GM08714 (cell line): ENCODE results near the gene ANKRD17.

Source experiments
- H3K4me3 ChIP-seq: fragments of 200-500 bp; sonication (Bioruptor generic); 2 replicates; pipeline ENCODE4 v1.5.1; 2014; ENCODE audit warnings: mild to moderate bottlenecking, low read length, inconsistent platforms
- ZNF274 ChIP-seq: IDR thresholded peaks from 2 replicates; pipeline ENCODE4 v1.6.1; 2012; ENCODE audit warnings: mild to moderate bottlenecking, low read depth, low read length

Gene ANKRD17

DNA sequence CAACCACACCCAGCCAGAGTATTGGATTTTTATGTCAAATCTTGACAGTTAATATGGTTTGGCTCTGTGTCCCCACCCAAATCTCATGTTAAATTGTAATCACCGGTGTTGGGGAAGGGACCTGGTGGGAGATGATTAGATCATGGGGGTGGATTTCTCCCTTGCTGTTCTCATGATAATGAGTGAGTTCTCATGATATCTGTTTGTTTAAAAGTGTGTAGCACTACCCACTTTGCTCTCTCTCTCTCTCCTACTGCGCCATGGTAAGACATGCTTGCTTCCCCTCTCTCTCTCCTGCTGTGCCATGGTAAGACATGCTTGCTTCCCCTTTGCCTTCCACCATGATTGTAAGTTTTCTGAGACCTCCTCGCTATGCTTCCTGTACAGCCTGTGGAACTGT lies 102.2 kb downstream of the ANKRD17 start:
- no peak overlapping the region for H3K4me3 ChIP-seq
- no peak for TF ChIP-seq ZNF274

DNA sequence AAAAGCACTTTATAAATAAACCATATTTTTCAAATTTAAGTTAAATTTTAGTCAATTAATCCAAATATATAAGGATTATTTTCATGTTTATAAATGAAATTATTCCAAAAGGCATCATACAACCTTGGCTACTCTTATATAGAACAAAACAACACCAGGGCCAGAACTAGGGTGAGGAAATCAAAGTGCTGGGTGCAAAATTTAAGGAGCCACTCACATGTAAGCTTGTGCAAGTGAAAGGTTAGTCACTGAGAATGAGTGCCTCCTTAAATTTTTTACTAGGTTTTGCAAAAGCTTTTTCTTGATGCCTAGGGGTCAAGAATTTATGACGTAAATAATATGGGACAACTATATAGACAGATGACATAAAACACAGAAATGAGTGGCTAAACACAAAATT lies 105.7 kb downstream of the ANKRD17 start:
- TF ChIP-seq ZNF274 = no peak
- H3K4me3 ChIP-seq = no peak overlapping the region

DNA sequence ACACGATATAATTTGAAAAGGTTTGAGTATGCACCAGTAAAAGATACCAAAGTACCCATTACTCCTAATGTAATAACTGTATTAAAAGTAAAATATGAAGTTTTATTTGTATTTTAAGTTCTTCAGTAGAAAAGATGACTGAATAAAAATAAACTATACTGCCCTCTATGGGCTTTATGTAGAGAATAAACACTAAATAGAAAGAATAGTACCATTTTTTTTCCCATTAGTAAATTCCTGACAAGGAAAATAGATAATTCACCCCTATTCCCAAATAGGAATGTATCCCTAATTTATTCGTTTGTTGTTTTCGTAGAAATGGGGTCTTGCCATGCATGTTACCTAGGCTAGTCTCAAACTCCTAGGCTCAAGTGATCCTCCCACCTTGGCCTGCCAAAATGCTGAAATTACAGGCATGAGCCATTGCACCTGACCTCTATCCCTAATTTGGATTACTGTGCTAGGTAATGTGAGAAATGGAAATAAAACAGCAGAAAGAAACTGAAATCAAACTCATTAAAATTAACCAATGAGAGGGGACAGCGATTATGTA lies 115.5 kb downstream of the ANKRD17 start:
- H3K4me3 ChIP-seq = no peak overlapping the region
- no peak for TF ChIP-seq ZNF274

DNA sequence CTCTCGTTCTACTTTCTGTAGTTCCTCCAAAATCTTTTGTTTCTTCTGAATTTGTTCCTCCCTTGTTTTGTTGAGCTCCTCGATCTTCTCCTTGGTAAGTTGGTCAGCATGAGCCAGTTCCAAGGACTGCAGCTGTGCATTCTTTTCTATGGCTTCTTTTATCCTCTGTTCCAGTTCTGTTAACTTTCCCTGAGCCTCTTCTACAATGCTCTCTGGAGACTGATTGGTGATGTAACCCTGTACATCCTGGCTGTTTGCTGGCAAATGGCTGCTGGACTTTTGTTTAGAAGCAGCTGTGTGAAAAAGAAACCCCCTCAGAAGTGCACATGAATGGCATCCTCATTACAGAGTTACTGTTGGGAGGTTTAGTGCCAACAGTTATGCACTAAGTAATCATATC lies 118.6 kb downstream of the ANKRD17 start:
- no peak overlapping the region for H3K4me3 ChIP-seq
- no peak for TF ChIP-seq ZNF274

DNA sequence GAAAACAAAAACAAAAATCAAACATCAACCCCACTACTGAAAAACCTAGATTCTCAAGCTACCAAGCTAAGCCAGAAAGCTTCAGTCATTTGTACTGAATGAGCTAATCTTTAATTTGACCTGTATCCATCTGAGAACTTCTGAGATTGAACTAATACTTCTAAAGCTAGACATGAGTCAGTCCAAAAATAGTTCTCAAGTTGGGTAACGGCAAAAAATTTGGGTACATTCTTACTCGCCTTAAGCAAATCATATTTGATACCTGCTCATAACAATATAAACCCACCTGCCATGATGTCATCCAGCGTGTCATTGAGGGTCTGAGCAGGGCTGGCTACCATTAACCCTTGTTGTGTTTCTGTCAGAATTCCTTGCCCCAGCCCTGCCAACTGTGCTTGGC lies 119.4 kb downstream of the ANKRD17 start:
- no peak for TF ChIP-seq ZNF274
- no peak overlapping the region for H3K4me3 ChIP-seq

DNA sequence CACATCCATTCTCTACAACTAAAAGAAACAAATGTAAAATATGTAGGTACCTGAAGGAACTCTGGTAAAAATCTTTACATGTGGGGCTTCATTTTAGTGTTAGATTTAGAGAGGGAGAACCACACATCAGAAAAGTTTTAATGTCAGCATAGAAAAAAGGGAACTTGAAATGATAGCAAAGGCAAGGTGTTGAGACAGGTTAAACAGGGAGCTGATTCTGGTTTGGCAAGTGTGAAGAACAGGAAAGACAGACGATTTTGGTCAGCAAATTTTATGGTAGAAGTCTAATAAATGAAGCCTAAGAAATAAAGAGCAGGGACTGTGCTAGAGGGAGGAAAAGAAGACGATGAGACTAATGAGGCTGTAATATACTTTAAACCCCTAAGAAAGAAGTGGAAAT lies 121.5 kb downstream of the ANKRD17 start:
- no peak for TF ChIP-seq ZNF274
- no peak overlapping the region for H3K4me3 ChIP-seq

DNA sequence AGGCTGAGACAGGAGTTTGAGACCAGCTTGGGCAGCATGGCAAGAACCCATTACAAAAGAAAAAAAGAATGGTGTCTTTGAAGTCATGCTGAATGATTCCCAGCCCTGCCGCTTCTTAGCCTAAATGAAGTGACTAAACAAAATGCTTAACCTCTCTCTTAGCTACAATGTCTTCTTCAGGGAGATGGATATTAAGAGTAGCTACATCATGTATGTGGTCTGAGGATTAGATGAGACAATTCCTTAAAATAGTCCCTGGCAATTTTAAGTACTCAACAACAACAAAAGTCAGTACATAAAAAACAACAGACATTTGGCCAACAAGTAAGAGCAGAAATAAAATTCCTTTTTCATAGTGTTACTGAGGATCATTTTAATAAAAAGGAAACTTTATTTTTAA lies 124.8 kb downstream of the ANKRD17 start:
- no peak overlapping the region for H3K4me3 ChIP-seq
- TF ChIP-seq ZNF274 = no peak

DNA sequence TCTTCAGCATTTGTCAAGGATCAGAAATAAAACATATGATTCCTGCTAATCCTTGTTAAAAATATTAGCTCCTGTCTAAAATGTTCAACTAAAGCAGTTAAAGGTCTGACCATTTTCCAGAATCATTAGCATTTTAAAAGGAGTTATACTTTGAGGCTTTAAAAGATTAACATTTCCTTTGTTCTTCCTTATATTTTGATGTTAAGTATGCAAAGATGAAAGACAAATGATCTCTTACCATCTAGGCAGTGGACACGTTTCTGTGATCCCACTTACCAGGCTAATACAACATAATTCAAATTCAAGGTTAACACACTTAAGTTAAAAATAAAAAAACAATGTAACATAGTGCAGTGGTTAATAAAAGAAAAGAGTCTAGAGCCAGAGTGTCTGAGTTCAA lies 127.3 kb downstream of the ANKRD17 start:
- no peak overlapping the region for H3K4me3 ChIP-seq
- TF ChIP-seq ZNF274 = no peak

DNA sequence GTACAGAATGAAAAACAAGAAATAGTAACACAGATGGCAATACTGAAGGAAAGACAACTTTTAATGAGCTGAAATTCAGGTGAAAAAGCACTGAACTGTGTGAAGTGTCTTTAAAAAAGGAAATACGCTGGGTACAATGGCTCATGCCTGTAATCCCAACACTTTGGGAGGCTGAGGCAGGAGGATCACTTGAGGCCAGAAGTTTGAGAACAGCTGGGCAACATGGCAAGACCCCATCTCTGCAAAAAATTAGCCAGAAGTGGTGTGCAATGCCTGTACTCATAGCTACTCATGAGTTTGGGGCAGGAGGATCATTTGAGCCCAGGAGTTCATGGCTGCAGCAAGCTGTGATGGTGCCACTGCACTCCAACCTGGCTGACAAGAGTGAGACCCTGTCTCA lies 129.3 kb downstream of the ANKRD17 start:
- H3K4me3 ChIP-seq = no peak overlapping the region
- TF ChIP-seq ZNF274 = no peak

DNA sequence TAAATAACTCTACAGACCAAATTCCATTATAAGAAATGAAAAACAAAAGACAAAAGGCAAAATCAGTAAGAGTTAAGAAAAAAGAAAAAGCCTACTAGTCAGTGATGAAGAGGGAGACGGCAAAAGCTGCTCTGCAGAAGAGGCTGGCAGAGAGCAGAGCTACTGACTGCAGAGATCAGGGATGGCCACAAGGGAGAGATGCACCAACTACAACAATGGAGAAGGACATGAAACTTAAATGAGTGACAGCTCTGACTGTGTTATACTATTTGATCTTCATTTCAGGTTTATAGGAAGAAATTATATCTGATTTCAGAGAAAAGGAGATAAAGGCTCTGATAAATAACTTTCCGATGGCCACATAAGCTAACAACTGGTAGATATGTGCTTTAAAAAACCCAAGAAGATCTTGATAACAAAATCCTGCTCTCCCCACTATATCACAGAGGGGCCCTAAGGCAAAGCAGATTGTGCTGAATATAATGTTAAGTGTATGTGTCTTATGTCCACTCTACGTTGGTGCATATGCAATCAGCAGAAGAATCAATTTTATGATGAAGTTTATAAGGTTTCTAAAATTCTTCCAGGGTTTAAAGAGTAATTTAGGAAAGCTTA lies 130.7 kb downstream of the ANKRD17 start:
- H3K4me3 ChIP-seq = no peak overlapping the region
- no peak for TF ChIP-seq ZNF274

DNA sequence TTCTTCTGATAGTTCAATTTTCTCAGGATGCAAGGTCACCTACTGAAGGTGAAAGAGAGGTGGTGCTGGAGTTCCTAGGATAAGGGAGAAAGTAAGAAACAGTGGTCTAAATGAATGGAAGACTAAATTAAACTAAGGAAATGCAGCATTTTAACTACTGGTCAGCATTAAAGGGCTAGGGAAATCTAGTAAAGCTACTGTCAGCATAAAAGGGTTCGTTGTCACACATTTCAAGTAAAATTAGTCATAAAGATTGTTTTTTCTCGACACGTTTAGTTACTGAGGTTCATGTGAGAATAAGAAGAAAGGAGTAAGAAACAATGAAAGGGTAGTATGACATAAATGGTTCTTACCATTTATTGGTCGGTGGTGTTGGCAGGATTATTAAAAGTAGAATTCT lies 149.1 kb downstream of the ANKRD17 start:
- TF ChIP-seq ZNF274 = no peak
- no peak overlapping the region for H3K4me3 ChIP-seq

DNA sequence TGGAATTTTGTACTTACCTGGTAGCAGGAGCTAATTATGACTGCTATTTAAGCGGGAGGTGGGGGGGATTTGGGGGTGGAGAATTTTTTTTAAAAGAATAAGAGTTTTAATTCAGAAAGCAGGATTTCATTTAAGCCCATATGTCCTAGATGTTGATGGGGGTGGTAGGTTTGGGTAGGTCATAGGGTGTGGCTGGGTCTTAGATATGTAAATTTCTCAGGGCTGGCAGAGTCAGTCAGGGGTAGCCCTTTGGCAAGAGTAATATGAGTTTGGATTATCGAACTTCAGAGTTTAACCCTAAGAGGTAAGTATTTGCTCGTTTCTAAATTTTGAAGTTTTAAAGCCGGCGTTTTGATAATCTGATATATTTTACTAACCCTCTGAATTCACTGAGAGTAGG lies 153.9 kb downstream of the ANKRD17 start:
- TF ChIP-seq ZNF274 = no peak
- no peak overlapping the region for H3K4me3 ChIP-seq

DNA sequence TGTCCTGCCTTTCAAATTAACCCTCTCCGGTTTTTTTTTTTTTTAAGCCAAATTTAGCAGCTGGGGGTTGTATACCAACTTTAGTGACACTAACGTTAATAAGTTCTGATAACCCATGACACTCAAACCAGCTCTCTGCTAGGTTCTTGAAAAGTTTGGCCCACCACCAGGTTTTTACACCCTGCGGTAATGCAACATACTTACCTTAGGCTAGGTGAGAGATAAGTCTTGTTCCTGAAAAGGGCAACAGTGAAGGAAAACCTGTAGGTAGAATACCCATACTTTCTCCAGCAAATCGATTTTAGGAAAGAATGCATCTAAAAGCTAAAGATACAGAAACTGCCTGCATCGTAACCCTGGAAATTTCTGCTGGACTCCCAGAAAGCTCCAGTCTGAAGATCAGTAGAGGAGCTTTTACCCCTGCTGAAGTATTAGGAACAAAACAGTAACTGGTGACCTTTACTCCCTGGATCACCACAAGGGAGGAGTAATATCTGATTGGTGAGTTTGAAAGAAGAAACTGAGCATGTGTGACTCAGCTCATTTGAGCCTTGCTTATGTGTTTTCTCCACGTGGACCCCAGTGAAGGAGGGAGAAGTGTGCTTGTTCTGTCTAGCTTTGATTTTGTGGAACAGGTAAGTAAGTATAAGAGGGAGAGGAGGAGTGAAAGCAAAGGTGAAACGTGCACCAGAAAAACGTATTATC lies 154.6 kb downstream of the ANKRD17 start:
- no peak overlapping the region for H3K4me3 ChIP-seq
- TF ChIP-seq ZNF274 = no peak

DNA sequence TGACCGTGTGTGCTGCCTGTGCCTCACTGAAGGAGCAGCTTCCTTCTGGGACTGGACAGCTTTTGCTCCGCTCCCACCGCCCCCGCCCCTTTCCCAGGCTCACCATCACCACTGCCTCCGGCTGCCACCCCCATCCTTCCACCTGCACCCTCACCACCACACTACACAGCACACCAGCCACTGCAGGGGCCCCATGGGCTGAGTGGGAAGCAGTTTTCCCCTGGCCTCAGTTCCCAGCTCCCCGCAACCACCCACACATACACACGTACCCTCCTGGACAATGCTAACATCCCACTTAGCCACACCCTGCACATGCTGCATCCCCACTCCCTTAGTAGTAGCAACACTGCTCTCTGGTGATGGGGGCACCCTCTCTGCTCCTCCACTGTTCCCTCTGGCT lies 159.5 kb downstream of the ANKRD17 start:
- TF ChIP-seq ZNF274 = no peak
- no peak overlapping the region for H3K4me3 ChIP-seq

DNA sequence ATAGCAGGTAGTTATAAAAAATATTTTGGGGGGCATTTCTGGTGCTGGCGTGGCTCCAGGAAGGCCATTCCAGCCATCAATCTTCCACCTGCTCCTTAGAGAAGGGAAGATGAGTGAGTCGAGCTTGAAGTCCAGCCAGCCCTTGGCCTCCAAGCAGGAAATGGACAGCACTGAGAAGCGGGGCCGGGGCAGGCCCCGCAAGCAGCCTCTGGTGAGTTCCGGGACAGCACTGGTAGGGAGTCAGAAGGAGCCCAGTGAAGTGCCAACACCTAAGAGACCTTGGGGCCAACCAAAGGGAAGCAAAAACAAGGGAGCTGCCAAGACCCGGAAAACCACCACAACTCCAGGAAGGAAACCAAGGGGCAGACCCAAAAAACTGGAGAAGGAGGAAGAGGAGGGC lies 159.9 kb downstream of the ANKRD17 start:
- no peak overlapping the region for H3K4me3 ChIP-seq

DNA sequence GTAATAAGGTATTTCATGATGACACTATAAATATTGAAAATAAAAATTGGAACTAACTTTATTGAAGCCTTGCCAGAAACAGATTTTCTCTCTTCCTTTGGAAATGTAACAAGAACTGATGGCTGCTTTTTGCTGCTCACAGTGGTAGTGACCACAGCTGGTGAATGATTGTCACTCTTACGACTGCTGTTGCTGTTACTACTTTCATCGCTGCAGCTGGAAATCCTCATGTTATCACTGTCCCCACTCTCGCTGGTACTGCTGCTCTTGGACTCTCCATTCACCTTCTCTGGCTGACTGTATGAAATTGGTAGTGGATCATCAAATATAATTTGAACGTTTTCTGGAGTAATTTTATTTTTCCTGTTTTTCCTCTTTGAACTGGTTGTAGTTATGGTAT lies 160.6 kb downstream of the ANKRD17 start:
- TF ChIP-seq ZNF274 = no peak
- no peak overlapping the region for H3K4me3 ChIP-seq

More for the DNA sequence above, 159.9 kb downstream of the ANKRD17 start:
- no peak for TF ChIP-seq ZNF274

DNA sequence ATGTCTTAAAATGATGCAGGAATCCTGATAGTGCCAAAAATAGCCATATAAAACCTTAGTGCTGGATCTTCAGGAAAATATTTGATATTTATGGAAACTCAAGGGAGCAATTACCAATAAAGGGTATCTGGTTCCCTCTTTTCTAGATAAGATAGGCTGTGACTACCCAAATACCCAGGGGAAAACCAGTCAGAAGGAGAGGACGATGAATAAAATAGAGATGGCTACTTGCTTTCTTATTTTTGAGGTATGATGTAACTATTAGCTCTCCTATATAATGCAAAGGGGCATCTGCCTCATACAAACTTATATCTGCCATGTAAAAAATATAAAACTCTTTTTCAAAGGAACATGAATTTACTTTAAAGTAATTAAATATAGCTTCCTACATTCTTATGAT lies 165.7 kb downstream of the ANKRD17 start:
- no peak for TF ChIP-seq ZNF274
- no peak overlapping the region for H3K4me3 ChIP-seq
